T-helper 17 cell (primary cell): ENCODE data around the gene CDKN2D. TPM values are rescaled to one million over a fixed set of nuclear protein-coding genes. Genes with fewer than 3 reads are reported as not detected.
A peak's percentile ranks its signal among the peaks of the same experiment; 100 is the strongest.

ENCODE experiments used
- ATAC-seq: fragments of 150-1000 bp; cut with Tn5 transposase; 2 replicates; pipeline ENCODE4 v1.10.0; 2021; ENCODE audit warnings: mild to moderate bottlenecking, moderate library complexity
- DNase-seq, 3 donors: peaks; one replicate each; pipeline versions ENCODE4 v3.0.0 to v3.0.0-alpha.2; 2020 to 2021
- H3K9me3 ChIP-seq: one replicate; pipeline ENCODE4 v1.7.0; 2013; ENCODE audit warnings: low read length, mild to moderate bottlenecking; ENCODE audit not compliant: control insufficient read depth, poor library complexity, severe bottlenecking
- H3K27ac Mint-ChIP-seq: one replicate; pipeline ENCODE4 v1.8.0; 2022; ENCODE audit warnings: mild to moderate bottlenecking, moderate library complexity, mixed read lengths
- H3K27me3 Mint-ChIP-seq: one replicate; pipeline ENCODE4 v1.8.0; 2022; ENCODE audit warnings: mixed read lengths
- H3K36me3 Mint-ChIP-seq: one replicate; pipeline ENCODE4 v1.8.0; 2022; ENCODE audit warnings: low read depth, mixed read lengths
- H3K4me1 Mint-ChIP-seq: one replicate; pipeline ENCODE4 v1.8.0; 2022; ENCODE audit warnings: mild to moderate bottlenecking, mixed read lengths
- H3K4me3 Mint-ChIP-seq: one replicate; pipeline ENCODE4 v1.8.0; 2022; ENCODE audit warnings: mild to moderate bottlenecking, moderate library complexity, mixed read lengths
- total RNA-seq, 4 donors: library from RNA in 2 of 4; stranded (reverse) in 2 of 4; gene quantifications; one replicate each; pipeline ENCODE4 v1.2.3 and lab custom pipeline; 2022 to 2026

Gene CDKN2D
- total RNA-seq, 2 donors from 2014 or later, result 71.0 to 83.3 TPM

- peaks cover 61% of the 10 kb centered on the region for H3K27me3 Mint-ChIP-seq
- H3K27ac Mint-ChIP-seq, result no peak overlapping the region
- peak overlapping the region; percentile 80 for H3K4me3 Mint-ChIP-seq
- no peaks in the 10 kb centered on the region for H3K9me3 ChIP-seq
- ATAC-seq (peak; percentile 36), DNase-seq (no peak)
- H3K36me3 Mint-ChIP-seq, result peaks cover 19% of the 10 kb centered on the region
- H3K4me1 Mint-ChIP-seq, result peaks cover 32% of the 10 kb centered on the region
These were observed 50.9 kb downstream of the CDKN2D start for GRCh38 chr19:10517760-10518443.

GRCh38 chr19:10517361-10517759, 51.4 kb downstream of the CDKN2D start, which contains the start of gene S1PR5:
Gene S1PR5, minus strand, starts transcription at chr19:10517447. Its CDS starts 2,436 bp downstream, at chr19:10515011.
- H3K9me3 ChIP-seq, result no peaks in the 10 kb centered on the region
- DNase-seq (no peak), ATAC-seq (peak; percentile 18)
- Mint-ChIP-seq H3K27me3 (peaks cover 64% of the 10 kb centered on the region), H3K27ac (no peak within 1 kb of the TSS), H3K36me3 (peaks cover 19% of the 10 kb centered on the region), H3K4me3 (peak within 1 kb of the TSS; percentile 88), H3K4me1 (peaks cover 32% of the 10 kb centered on the region)

- ATAC-seq (no peak), DNase-seq (no peak)
- peaks cover 32% of the 10 kb centered on the region for H3K4me1 Mint-ChIP-seq
- no peak overlapping the region for H3K27ac Mint-ChIP-seq
- H3K4me3 Mint-ChIP-seq, result peak overlapping the region; percentile 88
- H3K9me3 ChIP-seq, result no peaks in the 10 kb centered on the region
- peaks cover 64% of the 10 kb centered on the region for H3K27me3 Mint-ChIP-seq
- H3K36me3 Mint-ChIP-seq, result peaks cover 19% of the 10 kb centered on the region
These were observed 52.0 kb downstream of the CDKN2D start for GRCh38 chr19:10516671-10517286.

Other genes with a start within 250 kb of the CDKN2D start
- 10 to 100 TPM; 40.2 to 49.8 TPM for gene RAVER1, start 235.4 kb downstream of the CDKN2D start, total RNA-seq
- 100 to 1,000 TPM; 227 to 251 TPM for gene ICAM3, start 229.4 kb downstream of the CDKN2D start, total RNA-seq
- 100 to 1,000 TPM; 241 to 267 TPM for gene TYK2, start 188.4 kb downstream of the CDKN2D start, total RNA-seq
- 100 to 1,000 TPM; 198 to 207 TPM for gene CDC37, start 165.4 kb downstream of the CDKN2D start, total RNA-seq
- gene PDE4A, start 148.4 kb downstream of the CDKN2D start, total RNA-seq, result 1 to 10 TPM; 5.7 to 9.5 TPM
- gene KEAP1, start 65.6 kb downstream of the CDKN2D start, total RNA-seq, result 10 to 100 TPM; 13.7 to 27.3 TPM
- gene S1PR5, start 51.5 kb downstream of the CDKN2D start, total RNA-seq, result 1 to 10 TPM in 1 of 2 donors, under 1 TPM in 1; 0.50 to 1.3 TPM
- gene ATG4D, start 25.1 kb downstream of the CDKN2D start, total RNA-seq, result 10 to 100 TPM; 70.6 to 70.7 TPM
- 10 to 100 TPM; 33.9 to 43.7 TPM for gene KRI1, start 3.0 kb downstream of the CDKN2D start, total RNA-seq
- gene AP1M2, start 18.3 kb upstream of the CDKN2D start, total RNA-seq, result 1 to 10 TPM in 1 of 2 donors, not detected in 1; 2.0 TPM
- gene SLC44A2, start 56.6 kb upstream of the CDKN2D start, total RNA-seq, result 100 to 1,000 TPM; 186 to 200 TPM
- gene ILF3, start 85.4 kb upstream of the CDKN2D start, total RNA-seq, result 100 to 1,000 TPM; 428 to 456 TPM
- 10 to 100 TPM; 49.4 to 56.9 TPM for gene QTRT1, start 132.5 kb upstream of the CDKN2D start, total RNA-seq
- 100 to 1,000 TPM; 267 to 273 TPM for gene DNM2, start 149.1 kb upstream of the CDKN2D start, total RNA-seq